ENCODE data around the gene KIF6.
"Not testable (repeated sequence)": the region's sequence is repeated elsewhere in the genome, so short reads cannot be mapped to it uniquely, and the experiment has no call there.

KIF6 gene

DNA sequence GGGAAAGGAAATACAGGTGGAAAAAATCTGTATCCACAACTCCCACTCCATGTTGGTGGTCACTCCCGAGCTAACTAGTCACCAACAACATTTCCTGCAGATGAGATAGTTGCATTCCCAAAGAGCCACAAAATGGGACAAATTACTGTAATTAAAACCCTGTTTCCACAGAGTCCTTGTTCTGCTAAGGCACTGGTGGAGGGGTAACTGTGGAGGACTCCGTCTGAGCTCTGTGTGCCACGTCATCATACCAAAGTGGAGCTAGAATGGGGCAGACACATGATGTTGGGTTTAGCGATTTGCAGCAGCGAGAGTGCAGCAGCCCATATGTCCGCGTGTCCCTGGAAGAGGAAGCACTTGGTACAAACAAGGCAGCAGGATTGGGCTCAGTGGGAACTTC, 230.2 kb downstream of the KIF6 start:
- peak; percentile 83 for DNase-seq

DNA sequence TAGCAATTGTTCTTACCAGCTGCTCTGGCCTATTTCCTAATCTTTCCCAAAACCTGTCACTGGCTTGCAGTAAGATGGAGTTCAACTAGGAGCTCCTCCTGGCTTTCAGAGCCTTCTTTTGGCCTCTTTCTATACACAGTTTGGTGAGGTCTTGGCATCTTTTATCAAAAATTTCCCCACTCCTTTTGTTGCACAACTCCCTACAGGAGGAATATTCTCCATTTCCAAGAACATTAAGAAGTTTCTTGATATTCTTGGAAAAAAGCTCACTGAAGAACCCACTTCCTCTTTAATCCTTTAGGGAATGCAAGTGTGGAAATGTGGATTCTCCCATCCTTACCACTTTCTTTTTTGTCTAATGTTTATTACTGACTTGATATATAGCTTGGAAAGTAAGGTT, 231.4 kb downstream of the KIF6 start:
- no peak for DNase-seq

DNA sequence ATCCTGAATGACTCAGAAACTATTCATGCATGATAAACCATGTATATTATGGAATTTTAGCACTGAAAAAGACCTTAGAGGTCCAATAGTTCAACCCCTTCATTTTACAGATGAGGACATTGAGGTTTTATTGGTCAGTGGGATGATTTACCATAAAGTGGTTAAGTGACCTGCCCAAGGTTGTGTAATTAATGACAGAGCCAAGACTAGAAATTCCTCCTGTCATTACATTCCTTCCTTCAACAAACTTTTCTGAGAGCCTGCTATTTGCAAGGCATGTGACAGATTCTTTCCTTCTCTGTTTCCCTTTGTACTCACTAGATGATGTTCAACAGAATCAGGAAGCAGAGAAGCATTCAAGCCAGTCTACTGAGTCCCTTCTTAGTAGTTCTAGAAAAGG, 232.0 kb downstream of the KIF6 start:
- DNase-seq, result no peak

DNA sequence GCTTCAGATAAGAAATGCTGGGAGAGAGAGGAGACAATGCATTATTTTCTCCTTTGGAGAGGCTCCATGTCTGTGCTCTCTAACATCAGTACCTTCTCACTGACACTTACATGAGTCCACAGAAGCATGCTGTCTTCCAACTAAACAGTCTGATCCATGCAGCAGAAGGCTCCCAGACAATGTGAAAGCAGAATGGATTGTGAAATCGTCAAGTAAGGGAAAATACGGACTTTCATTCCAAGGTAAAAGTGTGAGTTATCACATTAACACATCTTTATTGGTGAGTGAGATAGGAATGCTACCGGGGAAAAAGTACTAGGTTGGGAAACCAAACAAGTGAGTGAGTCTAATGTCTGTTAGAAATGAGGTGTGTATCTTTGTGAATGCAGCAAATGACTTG, 235.1 kb downstream of the KIF6 start:
- no peak for DNase-seq

DNA sequence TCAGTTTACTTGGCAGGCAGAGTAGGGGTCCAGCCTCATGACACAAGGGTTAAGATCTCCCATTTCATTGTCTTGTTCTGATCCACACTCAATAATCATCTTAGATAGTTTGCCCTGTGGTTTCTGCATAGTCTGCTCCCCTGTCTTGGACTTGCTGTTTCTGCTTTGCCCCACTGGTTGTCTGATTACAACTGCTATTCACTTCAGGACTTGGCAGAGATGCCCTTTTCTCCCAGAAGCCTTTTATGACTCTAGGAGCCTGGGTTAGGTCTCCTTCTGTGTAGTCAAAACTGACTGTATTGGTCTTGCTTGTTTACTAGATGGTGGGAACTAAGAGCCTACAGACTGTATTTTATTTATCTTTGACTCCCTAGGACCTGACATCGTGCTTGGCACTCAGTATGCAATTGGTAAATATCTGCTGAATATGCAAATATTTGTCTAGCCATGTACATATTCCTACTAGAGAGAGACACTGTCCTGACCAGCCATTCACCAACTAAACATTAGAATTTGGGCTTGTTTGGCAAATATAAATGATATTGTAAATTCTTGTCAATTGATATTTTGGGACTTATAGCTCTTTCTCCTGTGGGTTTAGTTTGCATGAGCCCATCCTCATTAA, 236.8 kb downstream of the KIF6 start:
- no peak for DNase-seq

DNA sequence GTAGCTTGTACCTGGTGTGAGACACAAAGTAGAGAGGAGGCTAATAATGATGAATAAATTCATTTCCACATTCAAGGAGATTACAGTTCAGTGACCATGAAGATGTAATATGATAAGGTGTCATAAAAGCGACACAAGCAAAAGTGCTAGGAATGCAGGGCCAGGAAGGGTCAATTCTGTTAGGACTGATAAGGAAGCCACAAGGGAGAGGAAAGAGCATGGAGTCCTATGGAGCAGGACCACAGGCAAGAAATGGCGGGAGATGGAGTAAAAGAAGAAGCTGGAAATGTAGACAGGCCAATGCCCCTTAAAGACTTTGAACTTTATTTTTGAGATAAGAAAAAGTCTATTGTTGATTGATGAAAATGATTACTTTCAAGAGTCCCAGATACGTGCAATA, 240.9 kb downstream of the KIF6 start:
- no peak for DNase-seq

DNA sequence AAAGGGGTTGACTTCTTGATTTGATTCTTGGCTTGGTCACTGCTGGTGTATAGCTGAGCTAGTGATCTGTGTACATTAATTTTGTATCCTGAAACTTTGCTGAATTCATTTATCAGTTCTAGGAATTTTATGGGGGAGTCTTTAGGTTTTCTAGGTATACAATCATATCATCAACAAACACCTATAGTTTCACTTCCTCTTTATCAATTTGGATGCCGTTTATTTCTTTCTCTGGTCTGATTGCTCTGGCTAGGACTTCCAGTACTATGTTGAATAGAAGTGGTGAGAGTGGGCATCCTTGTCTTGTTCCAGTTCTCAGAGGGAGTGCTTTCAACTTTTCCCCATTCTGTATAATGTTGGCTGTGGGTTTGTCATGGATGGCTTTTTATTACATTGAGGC, 245.4 kb downstream of the KIF6 start:
- not testable (repeated sequence) for DNase-seq

DNA sequence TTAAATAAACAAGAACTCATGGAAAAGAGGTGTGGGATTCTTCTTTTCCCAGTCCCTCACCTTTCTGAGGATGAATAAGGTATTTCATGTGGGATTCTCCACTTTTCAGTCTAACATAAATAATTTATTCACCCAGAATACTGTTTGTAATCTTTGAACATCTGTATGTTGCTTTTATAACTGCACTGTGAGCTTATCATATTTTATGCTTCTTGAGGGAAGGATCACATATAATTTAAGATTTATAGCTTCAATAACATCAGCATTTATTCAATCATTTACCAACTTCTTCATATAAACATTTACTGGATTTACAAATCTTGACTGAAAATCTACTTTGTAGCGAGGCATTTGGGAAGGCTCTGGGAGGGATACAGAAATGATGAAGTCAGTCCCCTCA, 248.5 kb downstream of the KIF6 start:
- no peak for DNase-seq

DNA sequence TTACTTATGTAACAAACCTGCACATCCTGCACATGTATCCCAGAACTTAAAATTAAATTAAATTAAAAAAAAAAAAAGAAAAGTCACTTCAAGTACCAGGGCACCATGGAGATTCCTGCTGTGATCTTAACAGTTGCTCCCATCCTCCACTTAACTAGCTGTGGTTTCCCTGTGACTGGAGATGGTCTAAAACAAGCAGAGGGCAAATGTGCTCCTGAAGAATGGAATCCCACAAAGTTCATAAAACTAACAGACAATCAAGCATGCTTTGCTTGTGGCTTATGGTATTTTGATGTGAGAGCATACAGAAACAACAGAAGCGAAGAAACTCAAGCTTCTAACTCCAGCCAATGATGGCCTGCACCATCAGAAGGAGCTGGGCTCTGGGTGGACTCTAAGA, 249.1 kb downstream of the KIF6 start:
- DNase-seq, result no peak

DNA sequence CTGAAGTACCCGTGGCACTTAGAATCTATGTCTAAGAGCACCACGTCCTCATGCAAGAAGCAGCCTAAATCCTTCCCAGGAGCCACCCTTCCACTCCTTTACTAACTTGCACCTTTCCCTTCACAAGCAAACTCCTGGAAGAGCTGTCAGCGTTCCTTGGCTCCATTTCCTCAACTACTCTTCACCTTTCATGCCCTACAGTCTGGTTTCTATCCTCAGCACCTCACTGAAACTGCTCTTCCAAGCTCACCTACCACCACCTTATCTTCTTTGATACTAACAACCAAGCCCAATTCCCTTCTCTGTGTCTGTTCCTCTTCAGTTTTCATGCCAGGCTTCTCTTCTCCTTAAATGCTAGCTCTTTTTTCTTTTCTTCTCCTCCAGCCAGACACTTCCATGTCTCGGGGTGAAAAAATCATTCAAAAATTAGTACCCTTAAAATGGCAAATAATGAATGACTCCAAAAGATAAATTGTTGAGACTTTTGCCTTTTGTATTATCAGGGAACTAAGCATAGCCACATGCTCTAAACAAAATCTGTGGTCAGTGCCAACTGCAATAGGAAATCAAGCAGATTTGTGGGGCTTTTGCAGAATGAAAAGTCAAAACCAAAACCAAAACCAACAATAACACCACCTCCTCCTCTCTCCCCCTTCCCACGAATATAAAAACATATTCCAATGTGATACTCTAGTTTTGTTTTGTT, 253.1 kb downstream of the KIF6 start:
- DNase-seq, result no peak

DNA sequence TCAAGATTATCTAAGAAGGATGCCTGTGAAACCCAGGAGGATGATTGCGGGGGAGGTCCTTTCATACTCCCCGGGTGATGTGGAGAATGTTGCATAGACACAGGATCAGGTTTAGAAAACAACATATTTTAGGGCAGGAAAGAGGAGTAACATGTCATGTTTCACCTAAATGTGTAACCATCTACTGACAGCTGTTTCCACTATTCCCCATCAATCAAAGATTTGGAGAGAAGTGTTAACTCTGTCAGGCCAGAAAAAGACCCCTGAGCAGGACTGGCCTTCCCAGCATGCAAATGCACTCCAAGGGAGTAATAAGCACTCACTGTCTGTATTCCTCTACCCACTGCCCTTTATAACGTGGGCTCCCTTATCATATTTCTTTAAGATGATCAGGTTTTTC, 254.7 kb downstream of the KIF6 start:
- DNase-seq, result no peak

DNA sequence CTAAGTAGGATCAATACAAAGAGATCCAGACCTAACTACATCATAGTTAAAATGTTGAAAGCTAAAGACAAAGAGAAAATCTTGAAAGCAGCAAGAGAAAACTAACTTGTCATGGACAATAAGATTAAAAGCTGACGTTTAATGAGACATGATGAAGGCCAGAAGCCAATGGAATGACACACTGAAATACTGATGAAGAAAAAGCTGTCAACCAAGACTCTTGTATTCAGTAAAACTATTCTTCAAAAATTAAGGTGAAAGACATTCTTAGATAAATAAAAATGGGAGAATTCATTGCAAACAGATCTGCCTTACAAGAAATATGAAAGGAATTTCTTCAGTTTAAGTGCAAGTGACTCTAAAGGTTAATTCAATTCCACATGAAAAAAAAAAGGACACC, 256.8 kb downstream of the KIF6 start:
- DNase-seq, result no peak

DNA sequence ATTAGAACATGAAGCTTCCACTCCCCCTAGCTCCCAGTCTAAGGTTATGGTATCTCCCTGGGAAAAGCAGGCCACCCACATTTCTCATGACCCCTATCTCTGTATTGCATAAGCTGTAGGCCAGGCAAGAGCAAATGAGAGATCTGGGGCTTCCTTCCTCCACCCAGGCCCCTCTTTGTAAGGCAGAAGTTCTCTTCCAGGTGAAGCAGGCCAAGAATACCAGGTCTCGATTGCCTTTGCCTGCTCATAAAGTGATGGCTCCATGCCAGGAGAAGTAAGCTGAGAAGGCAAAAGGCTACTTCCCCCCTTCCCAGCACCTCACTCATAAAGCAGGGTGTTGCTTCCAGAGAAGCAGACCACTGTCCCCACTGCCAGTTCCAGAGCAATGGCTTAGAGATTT, 258.6 kb downstream of the KIF6 start:
- DNase-seq, result no peak

DNA sequence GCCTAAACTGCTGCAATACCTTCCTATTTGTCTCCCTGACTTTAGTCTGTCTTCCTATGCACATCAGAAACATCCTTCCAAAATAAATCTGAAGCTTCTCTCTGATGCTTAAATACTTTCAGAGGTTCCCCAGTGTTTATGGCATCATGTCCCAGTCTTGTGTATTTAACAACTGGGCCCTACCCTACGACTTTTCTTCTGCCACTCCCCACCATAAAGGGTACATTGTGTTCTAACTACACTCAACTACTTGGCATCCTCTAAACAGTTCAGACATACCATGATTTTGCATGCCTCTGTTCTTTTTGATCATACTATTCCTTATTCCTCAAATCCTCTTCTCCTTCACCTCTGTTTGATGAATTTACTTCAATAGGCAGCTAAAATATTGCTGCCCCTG, 259.7 kb downstream of the KIF6 start:
- no peak for DNase-seq

DNA sequence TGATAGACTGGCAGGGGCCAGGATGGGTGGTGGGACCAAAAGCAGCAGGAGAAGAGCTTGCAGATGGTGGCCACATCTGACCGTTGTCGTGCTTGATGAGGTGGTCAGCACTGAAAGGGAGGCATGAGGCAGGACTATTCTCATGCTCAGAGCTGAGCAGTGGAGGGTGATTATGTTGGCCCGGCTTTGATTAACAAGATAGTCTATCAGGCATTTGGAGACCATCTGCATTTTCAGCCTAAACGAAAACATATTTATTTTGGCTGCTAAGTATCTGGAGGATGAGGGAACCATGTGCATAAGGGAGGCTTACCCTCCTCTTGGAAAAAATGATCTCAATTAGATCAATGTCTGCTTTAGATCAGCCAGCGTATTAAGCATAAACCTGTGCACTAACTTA, 261.1 kb downstream of the KIF6 start:
- no peak for DNase-seq

DNA sequence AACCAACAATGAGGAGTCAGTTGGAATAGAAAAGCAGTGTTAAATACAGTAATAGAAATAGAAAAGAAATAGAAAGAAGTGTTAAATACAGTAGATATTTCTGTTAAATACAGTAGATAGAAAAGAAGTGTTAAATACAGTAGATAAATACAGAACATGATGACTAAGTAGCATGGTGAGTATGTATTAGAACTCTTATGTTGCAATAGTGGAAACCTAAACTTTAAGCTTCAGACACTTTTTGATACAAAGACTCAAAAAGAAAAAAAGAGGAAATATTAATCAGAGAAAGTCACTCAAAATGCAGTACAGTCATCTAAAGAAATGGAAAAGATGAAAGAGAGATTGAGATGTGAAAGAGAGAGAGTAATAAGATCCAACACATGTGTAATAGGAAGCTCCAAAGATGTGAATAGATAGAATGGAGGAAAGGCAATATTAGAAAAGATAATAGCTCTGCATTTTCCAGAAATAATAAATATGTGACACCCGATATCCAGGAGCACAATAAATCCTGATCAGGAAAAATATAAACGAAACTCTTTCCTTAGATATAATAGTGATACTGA, 271.2 kb downstream of the KIF6 start:
- no peak for DNase-seq

DNA sequence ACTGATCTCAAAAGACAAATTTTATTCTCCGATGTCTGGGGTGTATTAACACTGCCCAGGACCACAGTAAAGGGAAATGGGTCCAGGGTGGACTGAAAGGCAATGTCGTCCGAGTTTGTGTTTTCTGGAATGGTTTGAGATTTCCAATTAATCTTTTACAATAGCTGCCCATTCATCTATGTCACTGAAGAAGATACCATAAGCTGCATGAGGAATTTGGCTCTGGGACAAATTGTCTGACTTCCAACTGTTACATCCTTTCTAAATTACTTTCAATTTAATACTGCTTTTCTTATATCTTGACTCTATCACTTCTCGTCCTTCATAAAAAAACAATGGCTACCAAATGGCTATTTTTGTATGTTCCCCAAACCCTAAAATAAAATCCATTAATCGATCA, 272.0 kb downstream of the KIF6 start:
- DNase-seq, result no peak

DNA sequence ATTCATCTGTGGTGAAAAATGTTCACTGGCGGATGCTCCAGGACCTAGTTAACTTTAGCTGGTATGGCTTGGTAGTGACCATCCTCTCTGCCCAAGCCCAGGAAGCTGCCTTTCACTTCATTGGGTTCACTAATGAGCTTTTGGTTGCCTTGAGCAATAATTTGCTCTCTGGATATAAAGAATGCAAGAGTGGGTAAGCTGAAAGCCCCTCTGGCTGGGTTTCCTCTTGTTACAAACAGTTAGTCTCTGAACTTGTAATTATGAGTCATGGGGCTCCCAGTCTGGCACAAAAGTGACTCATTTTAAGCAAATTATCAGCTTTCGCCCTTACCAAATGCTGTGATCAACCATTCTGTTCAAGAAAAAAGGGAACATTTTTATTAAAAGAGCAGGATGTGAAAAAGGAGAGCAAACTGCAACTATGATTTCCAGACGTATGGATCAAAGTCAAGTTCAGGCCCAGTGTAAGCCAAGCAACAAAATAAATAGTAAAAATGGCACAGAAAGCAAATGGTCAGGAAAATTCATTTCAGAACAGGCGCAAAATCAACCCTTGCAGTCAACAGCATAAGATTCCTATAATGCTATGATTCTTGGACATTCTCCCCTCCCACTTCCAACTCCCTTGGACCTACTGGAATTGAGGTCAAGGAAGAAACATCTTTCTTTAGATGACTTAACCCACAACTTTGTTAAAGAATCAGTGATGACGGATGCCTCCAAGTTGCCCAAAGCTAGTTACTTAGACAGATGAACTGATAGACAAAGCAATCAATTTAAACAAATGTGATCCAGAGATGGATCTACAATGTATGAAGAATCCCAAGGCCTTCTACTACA, 272.7 kb downstream of the KIF6 start:
- peak; percentile 86 for DNase-seq

DNA sequence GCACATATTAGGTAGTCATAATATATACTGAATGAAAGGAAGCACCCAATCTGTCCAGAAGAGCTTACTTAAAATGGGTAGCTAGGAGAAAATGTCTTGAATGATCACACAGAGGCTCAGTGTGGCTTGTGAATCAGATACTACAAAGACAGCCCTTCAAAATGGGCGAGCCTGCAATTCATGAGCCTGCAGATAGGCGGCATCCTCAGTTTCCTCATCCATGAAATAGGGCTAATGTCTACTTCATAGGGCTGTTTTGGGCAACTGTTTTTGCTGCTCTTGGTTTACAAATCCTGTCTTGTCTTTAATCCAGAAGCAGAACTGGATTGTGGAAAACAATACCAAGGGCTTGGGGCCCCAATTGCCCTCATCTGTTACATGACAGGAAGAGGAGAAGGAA, 273.4 kb downstream of the KIF6 start:
- no peak for DNase-seq

DNA sequence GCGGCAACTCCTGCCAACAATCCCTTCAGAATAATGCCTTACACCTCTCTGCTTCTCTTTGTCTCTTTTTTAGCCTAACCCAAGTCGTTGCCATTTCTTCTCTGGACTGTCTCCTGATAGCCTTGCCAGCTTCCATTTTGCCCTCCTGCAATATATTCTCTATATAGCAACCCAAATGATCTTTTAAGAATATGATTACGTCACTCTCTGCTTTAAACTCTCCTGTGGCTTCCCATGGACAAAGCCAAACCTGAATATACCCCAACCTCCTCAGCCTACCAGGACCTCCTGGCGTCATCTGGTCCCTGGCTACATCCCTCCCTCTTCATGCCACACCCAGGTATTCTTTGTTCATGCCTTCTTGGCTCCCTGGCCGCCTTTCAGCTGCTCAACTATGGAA, 276.2 kb downstream of the KIF6 start:
- no peak for DNase-seq

DNA sequence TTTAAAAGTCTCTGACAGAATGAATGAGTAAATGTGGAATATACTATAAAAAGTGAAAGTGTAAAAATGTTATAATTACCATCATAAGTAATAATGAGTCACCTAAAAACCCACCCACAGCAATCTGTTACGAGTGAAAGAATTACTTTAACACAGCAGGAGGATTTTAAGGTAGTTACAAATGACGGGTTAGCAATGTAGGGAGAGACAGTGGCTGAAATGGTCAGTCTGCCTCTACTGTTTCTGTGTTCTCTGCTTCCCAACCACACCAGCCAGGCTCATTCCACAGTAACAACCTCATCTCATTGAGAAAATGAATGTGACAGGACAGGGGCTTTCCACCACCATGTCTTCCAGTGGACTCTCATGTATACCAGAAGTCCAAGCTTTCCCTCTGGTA, 278.3 kb downstream of the KIF6 start:
- no peak for DNase-seq

DNA sequence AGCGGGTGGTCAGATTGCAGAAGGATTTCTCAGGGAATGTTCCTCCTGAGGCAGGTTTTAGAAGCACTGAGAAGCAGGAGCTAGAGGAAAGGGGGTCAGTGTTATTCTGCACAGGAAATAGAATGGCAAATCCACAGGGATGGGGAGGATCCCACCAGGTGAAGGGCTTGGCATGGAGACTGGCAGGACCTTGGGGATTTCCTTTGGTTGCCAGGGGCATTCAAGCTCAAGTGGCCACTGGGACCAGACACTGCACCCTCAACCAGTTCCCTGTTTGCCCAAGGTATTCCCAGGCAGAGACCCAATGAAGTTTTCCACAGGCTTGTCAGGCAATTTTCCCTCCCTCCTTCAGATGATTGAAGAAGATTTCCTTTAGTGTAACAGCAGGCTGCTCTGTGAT, 279.5 kb downstream of the KIF6 start:
- DNase-seq, result no peak

DNA sequence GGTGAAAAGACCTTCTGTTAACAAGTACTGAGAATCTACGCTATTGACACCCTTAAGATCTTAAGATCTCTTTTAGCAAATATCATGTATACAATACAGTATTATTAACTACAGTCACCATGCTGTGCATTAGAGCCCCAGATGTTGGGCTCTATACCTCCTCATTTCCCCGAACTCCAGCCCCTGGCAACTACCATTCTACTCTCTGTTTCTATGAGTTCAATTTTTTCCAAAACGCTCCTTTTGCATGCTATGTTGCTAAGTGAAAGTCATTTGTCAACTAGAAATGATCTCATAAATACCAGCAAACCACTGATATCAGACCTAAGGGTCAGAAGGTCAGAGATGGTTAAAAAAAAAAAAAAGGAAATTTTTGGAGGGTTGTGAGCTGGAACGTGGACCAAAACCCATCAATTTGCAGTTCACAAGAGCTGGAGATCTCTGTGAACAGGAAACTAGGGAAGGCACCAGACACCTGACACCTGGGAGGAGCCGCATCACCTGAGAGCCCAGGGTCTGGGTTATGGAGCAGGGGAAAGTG, 280.7 kb downstream of the KIF6 start:
- DNase-seq, result no peak

DNA sequence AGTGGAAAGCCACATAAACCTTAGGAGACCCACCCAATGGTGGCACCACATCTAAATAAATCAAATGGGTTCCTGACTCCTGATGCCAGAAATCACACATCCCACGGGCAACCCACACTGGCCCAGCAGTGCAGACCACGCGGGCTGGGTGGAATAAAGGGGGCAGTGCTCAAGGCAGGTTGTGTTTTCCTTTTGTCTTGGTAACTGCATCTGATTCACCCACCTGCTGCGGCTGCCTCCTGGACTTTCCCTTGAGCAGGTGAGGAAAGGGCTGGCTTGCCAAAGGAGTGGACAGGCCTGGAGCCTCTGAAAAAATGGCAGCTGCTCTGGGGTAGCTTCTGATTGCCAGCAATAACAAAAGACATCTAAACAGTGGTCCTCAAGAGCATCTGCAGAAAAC, 283.2 kb downstream of the KIF6 start:
- no peak for DNase-seq

Measured in islet precursor cell (in vitro differentiated cells).